ENCODE measurements around the gene ARAP1. TPM values are rescaled to one million over a fixed set of nuclear protein-coding genes. Genes with fewer than 3 reads are reported as not detected.
"Not testable (repeated sequence)": the region's sequence is repeated elsewhere in the genome, so short reads cannot be mapped to it uniquely, and the experiment has no call there.

The ARAP1 gene
- total and polyA plus RNA-seq, 8 donors, result 21.5 to 73.5 (median 37.9) TPM

- Histone ChIP-seq H3K4me1 (peaks cover 0 to 11% (median 9%) of the 10 kb centered on the region in 3 donors), H3K27ac (peak overlapping the region in 2 of 4 donors; percentile 85 to 95), H3K4me3 (peak overlapping the region in 1 of 4 donors; percentile 56), H3K9me3 (no peaks in the 10 kb centered on the region), H3K36me3 (no peaks in the 10 kb centered on the region), H3K27me3 (no peaks in the 10 kb centered on the region)
- DNase-seq, result no peak
- FAIRE-seq, result no peak
- intact Hi-C loops (cut with DNase I), result loop anchor here in 1 of 3 donors (5.0 kb wide), 1 partner anchor 66 kb away; no protein-coding TSS in a partner anchor
- TF ChIP-seq CTCF (IDR thresholded peaks at IDR 0.05), result no peak
- 45 to 59% methylated on average over 2 of the region's 2 CpGs for WGBS, 2 donors
- no peak for ATAC-seq
Observed at GRCh38 chr11:72793076-72793424, 40.8 kb upstream of the ARAP1 start.

- 90 to 95% methylated on average over 3 of the region's 3 CpGs for WGBS, 2 donors
- no peak for TF ChIP-seq CTCF (IDR thresholded peaks at IDR 0.05)
- ATAC-seq, result no peak
Observed at GRCh38 chr11:72792437-72793021, 40.3 kb upstream of the ARAP1 start.

GRCh38 chr11:72791228-72791627, 39.0 kb upstream of the ARAP1 start:
- FAIRE-seq, H3K9me3 ChIP-seq, H3K36me3 ChIP-seq, H3K27ac ChIP-seq, H3K27me3 ChIP-seq, DNase-seq, ATAC-seq, H3K4me3 ChIP-seq: not testable (repeated sequence)
- intact Hi-C loops (cut with DNase I), result loop anchor here in 1 of 3 donors (5.0 kb wide), 1 partner anchor 64 kb away; no protein-coding TSS in a partner anchor
- H3K4me1 ChIP-seq, result peaks cover 4 to 23% (median 12%) of the 10 kb centered on the region in 3 donors
- 80% methylated on average over 7 of the region's 7 CpGs for WGBS, 2 donors

More at GRCh38 chr11:72792437-72793021, 40.3 kb upstream of the ARAP1 start:
- H3K27me3 ChIP-seq, result no peaks in the 10 kb centered on the region
- DNase-seq, result peak in 1 of 6 donors; percentile 28
- peak overlapping the region in 1 of 4 donors; percentile 95 for H3K27ac ChIP-seq
- no peaks in the 10 kb centered on the region for H3K9me3 ChIP-seq
- no peak for FAIRE-seq
- H3K4me3 ChIP-seq, result no peak overlapping the region
- intact Hi-C loops (cut with DNase I), result loop anchor here in 1 of 3 donors (5.0 kb wide), 1 partner anchor 65 kb away; no protein-coding TSS in a partner anchor
- H3K36me3 ChIP-seq, result no peaks in the 10 kb centered on the region
- peaks cover 0 to 11% (median 9%) of the 10 kb centered on the region in 3 donors for H3K4me1 ChIP-seq

- DNase-seq (no peak), ATAC-seq (no peak), FAIRE-seq (no peak)
- Histone ChIP-seq H3K36me3 (no peaks in the 10 kb centered on the region), H3K4me1 (peaks cover 9 to 23% (median 15%) of the 10 kb centered on the region in 3 donors), H3K9me3 (no peaks in the 10 kb centered on the region), H3K27me3 (no peaks in the 10 kb centered on the region), H3K27ac (no peak overlapping the region), H3K4me3 (no peak overlapping the region)
- 66 to 80% methylated on average over 10 of the region's 10 CpGs for WGBS, 2 donors
- intact Hi-C loops (cut with DNase I), result loop anchor here in 2 of 3 donors (5.0 to 10.0 kb wide), 2 partner anchors 62 to 65 kb away; no protein-coding TSS in a partner anchor
- no peak for TF ChIP-seq CTCF (IDR thresholded peaks at IDR 0.05)
Observed at GRCh38 chr11:72789493-72790131, 37.4 kb upstream of the ARAP1 start.

- 74 to 85% methylated on average over 7 of the region's 7 CpGs for WGBS, 2 donors
- Histone ChIP-seq H3K36me3 (no peaks in the 10 kb centered on the region), H3K4me1 (peaks cover 8 to 17% (median 9%) of the 10 kb centered on the region in 3 donors), H3K27ac (peak overlapping the region in 1 of 4 donors; percentile 62), H3K27me3 (no peaks in the 10 kb centered on the region), H3K9me3 (no peaks in the 10 kb centered on the region), H3K4me3 (no peak overlapping the region)
- TF ChIP-seq CTCF (IDR thresholded peaks at IDR 0.05), result no peak
- intact Hi-C loops (cut with DNase I), result loop anchor here in 1 of 3 donors (10.0 kb wide), 1 partner anchor 63 kb away; no protein-coding TSS in a partner anchor
- FAIRE-seq, result no peak
- no peak for ATAC-seq
- no peak for DNase-seq
Observed at GRCh38 chr11:72788241-72788640, 36.0 kb upstream of the ARAP1 start.

Data from pancreas (tissue), 10 donors.